T-helper 2 cell treated with Interferon-gamma antibody and Interleukin-4, amounts not matched to agents 100 ng/mL and 5 ng/mL, for 36 hours (primary cell): ENCODE results near the gene HLA-E. TPM values are rescaled to one million over a fixed set of nuclear protein-coding genes. Genes with fewer than 3 reads are reported as not detected.
"Not testable (repeated sequence)": the region's sequence is repeated elsewhere in the genome, so short reads cannot be mapped to it uniquely, and the experiment has no call there.

Source experiments
- intact Hi-C: fragments of 100-400 bp; cut with micrococcal nuclease; formaldehyde crosslinking; loops from one replicate; pipeline ENCODE4 v1.15.1; 2023
- total RNA-seq: library from RNA; stranded (reverse); gene quantifications from 2 replicates; pipeline ENCODE4 v1.2.3, GENCODE V29; 2022

The HLA-E gene
- total RNA-seq, 1 donor from 2014 or later = 485 TPM

GRCh38 chr6:30500421-30501355, 11.4 kb downstream of the HLA-E start:
- intact Hi-C loops = no loop called here

DNA sequence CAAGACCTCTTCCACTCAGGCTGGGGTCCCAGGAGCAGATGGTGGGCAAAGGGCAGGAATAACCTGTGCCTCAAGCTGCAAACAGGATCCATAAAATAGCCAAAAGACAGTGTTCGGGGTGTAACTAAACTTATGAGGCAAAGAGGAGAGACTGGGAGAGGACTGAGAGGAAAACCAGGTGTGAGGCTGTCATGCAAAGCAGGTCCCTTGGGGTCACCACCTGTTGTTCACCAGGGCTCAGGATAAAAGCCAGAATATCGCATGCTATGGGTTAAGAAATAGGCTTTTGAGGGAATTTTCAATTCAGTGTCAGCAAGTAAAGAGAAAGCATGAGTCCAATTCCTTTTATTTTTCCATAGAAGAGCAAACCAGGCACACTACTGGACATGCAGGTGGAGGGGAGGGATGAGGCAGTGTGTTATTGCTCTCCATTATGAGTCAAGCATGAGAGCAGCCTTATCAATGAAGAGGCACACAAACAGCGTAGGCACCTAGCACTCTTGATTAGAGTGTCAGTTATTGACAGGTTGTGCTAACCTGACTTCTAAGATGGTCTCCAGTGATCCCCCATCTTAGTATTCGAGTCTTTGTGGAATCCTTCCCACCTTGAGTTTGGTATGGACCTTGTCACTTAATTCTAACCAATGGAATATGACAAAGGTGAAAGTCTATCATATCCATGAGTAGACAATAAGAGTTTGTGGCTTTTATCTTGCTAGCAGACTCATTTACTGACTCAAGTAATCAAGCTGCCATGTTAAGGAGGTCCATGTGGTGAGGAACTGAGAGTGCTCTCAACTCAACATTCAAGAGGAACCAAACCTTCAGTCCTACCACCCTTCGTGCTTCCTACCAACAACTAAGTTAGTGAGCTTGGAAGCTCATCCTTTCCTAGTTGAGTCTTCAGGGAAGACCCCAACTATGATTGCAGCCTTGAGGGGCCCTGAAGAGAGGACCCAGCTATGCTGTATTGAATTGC, 18.8 kb downstream of the HLA-E start:
- intact Hi-C loops = no loop called here

DNA sequence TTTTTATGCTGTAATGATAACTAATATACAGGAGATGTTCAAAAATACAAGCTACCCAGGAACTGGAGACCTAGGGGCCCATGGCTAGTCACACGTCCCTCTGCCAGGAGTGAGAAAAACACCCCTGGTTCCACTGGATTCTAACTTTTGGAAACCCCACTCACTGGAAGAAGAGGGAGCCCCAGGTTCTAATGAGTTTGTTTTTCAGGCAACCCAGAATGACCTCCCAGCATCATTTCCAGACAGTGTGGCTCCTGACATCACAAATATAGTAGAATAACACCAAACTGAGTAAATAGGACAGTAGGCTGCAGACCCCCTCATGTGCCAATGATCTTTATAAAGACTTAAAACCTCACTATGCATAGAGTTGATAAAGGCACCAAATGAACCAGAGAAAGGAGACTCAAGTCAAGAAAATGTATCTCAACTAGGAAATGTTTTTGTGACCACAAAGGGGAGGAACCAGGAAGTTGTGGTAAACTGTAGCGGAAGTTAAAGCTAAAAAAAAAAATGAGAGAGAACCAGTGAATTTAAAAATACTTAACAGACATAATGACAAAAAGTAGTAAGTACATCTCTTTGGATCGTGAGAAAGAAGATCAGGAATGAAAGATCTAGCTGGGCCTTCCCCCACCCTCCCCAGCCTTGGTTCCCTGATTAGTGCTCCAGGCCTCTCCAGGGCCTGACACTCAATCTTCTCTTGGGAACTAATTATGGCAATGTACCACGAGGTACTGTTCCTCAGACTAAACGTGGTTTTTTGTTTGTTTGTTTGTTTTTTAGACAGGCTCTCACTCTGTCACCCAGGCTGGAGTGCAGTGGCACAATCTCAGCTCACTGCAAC, 19.8 kb downstream of the HLA-E start:
- intact Hi-C loops = loop anchor here (1.0 kb wide), 1 partner anchor 20 kb away; the partner anchor contains the start of gene HLA-E

DNA sequence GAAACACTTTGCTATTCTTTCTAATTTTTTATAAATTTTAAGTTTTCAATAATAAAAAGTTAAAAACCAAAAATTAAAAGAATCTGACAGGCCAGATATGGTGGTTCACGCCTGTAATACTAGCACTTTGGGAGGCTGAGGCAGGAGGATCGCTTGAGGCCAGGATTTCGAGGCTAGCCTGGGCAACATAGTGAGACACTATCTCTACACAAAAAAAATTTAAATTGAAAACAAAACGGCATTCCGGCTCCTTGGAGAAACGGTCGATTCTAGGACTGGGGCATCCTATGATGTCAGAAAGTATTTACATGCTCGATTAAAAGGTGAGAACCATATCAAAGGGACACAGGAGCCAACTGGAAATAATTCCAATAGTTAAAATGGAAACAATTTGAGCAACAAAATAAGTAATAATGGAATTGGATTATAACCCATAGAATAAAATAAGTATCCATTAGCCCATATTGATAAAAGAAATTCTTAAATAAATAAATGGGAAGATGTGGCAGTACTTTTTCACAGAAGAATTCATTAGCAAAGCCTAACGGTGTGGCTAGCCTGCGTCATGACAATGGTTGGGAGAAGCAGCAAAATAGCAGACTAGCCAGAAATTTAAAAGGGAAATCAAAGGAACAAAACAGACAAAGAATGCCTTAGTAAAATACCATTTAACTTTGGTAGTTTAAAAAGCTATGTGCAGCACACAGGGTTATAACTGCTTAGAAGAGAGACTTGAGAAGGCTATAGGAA, 21.3 kb downstream of the HLA-E start:
- intact Hi-C loops = no loop called here

- intact Hi-C loops = no loop called here
Observed at GRCh38 chr6:30511169-30511546, 21.8 kb downstream of the HLA-E start.

DNA sequence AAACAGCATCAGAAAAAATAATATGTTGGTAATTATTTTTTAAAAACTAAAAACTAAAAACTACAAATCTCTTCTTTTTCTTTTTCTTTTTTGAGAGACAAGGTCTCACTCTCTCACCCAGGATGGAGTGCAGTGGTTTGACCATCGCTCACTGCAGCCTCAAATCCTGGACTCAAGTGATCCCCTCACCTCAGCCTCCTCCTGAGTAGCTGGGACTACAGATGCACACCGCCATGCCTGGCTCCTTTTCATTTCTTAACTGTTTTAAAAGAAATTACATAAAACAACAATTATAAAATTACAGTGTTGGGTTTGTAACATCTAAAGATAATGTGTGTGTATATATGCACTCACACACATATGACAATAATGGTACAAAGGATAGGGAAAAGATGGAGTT, 24.1 kb downstream of the HLA-E start:
- intact Hi-C loops = no loop called here

DNA sequence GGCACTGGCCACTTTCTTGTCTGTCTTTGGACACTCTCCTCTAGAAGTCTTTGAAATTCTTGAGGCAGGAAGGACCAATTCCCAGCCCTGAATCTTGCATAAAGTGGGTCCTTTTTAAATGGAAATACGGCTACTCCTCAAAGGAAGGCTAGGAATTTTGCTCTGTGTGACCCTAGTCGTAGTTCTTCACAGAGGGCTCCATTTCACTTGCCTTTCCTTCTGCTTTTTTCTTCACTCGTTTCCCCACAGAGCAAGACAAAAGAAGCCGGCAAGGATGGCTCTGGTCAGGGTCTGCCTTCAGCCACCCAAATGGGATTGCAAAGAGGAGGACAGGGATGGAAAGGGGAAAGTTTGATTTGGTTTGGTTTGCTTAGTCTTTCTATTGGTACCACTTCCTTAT, 25.8 kb downstream of the HLA-E start:
- intact Hi-C loops = no loop called here

DNA sequence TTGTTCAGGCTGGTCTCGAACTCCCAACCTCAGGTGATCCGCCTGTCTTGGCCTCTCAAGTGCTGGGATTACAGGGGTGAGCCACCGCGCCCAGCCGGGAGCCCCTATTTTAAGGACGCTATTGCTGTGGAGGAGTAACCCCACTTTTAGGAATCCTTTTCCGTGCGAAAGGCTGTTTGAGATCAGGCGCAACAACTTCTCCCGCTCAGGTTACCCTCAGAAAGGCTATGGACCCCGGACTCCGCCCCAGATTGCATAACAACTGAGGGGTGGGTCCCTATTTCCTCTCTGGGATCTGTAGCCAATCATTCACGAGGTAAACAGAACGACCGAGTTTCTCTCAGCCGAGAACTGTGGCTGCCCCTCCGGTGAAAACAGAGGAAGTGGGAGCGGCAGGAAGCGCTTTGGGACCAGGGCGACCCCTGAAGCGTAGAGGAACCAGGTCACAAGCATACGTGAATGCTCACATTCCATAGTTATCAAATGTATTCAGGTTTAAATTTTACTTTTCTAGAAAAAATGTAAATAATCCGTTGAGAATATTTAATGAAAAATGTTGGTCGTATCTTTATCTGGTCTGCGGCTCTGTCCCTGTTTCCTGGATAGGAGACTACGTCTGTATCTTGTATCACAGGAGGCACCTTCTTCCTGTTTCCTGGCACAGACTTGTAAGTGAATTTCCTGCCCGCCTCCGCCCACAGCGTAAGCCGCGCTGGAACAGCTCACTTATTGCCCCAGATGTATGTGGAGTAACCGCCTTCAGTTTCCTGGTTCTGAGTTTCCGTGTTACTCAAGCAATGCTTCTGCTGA, 26.8 kb downstream of the HLA-E start:
- intact Hi-C loops = loop anchor here (1.0 kb wide), 1 partner anchor 27 kb away; the partner anchor contains the start of gene HLA-E

DNA sequence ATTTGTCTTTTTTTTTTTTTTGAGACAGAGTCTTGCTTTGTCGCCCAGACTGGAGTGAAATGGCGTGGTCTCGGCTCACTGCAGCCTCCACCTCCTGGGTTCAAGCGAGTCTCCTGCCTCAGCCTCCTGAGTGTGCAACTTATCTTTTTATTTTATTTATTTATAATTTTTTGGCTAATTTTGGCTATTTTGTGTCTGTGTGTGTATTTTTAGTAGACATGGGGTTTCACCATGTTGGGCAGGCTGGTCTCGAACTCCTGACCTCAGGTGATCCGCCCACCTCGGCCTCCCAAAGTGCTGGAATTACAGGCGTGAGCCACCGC, 27.4 kb downstream of the HLA-E start:
- intact Hi-C loops = loop anchor here (1.0 kb wide), 1 partner anchor 27 kb away; the partner anchor contains the start of gene HLA-E

- intact Hi-C loops = not testable (repeated sequence)
Observed at GRCh38 chr6:30517767-30518504, 28.6 kb downstream of the HLA-E start.

DNA sequence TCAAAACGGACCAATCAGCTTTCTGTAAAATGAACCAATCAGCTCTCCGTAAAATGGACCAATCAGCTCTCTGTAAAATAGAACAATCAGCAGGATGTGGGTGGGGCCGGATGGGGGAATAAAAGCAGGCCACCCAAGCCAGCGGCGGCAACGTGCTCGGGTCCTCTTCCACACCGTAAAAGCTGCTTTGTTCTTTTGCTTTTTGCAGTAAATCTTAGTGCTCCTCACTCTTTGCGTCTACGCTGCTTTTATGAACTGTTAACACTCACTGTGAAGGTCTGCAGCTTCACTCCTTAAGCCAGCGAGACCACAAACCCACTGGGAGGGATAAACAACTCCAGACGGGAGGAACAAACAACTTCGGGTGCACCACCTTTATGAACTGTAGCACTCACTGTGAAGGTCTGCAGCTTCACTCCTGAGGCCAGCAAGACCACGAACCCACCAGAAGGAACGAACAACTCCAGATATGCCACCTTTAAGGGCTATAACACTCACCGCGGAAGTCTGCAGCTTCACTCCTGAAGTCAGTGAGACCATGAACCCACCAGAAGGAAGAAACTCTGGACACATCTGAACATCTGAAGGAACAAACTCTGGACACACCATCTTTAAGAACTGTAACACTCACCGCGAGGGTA, 29.3 kb downstream of the HLA-E start:
- intact Hi-C loops = not testable (repeated sequence)

DNA sequence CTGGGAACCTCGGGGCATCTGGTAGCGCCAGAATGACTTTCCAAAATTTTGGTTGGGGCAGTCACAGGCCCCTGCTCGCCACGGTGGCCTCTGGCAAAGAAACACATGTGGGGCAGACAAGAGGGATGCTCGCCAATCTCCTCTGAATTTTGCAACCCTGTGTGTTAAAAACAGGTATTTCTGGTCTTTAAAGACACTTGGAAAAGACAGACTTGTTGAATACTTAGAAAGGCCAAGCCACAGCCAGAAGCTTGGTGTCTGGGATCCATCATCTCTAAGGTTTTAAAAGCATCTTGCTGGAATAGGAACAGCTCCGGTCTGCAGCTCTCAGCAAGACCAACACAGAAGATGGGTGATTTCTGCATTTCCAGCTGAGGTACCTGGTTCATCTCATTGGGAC, 31.2 kb downstream of the HLA-E start:
- intact Hi-C loops = no loop called here

- intact Hi-C loops = not testable (repeated sequence)
Observed at GRCh38 chr6:30521082-30521481, 31.8 kb downstream of the HLA-E start.

GRCh38 chr6:30521952-30522351, 32.6 kb downstream of the HLA-E start:
- intact Hi-C loops = not testable (repeated sequence)

DNA sequence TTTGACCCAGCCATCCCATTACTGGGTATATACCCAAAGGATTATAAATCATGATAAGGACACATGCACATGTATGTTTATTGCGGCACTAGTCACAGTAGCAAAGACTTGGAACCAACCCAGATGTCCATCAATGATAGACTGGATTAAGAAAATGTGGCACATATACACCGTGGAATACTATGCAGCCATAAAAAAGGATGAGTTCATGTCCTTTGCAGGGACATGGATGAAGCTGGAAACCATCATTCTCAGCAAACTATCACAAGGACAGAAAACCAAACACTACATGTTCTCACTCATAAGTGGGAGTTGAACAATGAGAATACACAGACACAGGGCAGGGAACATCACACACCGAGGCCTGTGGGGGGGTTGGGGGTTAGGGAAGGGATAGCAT, 37.1 kb downstream of the HLA-E start:
- intact Hi-C loops = not testable (repeated sequence)

GRCh38 chr6:30529349-30529875, 40.1 kb downstream of the HLA-E start:
- intact Hi-C loops = not testable (repeated sequence)

DNA sequence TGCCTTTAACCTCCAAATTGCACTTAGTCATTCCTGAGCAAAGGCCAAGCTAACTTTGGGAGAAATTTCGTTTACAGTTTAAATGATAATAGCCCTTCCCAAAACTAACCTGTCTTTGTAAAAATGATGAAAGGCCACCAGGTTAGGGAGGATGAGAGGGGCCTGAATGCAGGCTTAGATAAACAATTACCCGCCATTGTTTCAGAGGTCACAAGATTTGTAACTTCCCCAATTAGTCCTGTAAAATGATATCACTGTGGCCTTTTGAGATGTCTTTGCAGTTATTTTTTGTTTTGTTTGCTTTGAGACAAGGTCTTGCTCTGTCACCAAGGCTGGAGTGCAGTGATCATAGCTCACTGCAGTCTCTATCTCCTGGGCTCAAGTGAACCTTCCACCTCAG, 40.7 kb downstream of the HLA-E start:
- intact Hi-C loops = no loop called here
